Natural killer cell (primary cell): ENCODE data around the gene HMOX2. TPM values are rescaled to one million over a fixed set of nuclear protein-coding genes. Genes with fewer than 3 reads are reported as not detected.

ENCODE experiments used
- ATAC-seq, 3 donors: fragments of 150-1000 bp in 2 of 3; fragments of 200-7000 bp in 1 of 3; cut with Tn5 transposase; 1 replicate in 1 of 3; 2 replicates in 2 of 3; pipeline ENCODE4 v1.10.0; 2021; ENCODE audit warnings: mild to moderate bottlenecking in 2 of 3, moderate library complexity in 2 of 3
- DNase-seq, 2 donors: peaks; one replicate each; pipeline versions ENCODE4 v3.0.0 to v3.0.0-alpha.2; 2013 to 2021; ENCODE audit warnings: mixed read lengths in 1 of 2
- H3K27ac ChIP-seq: one replicate; pipeline ENCODE4 v1.5.1; 2013; ENCODE audit warnings: mild to moderate bottlenecking, low read length
- H3K27me3 ChIP-seq: one replicate; pipeline ENCODE4 v1.6.1; 2013; ENCODE audit warnings: low read length; ENCODE audit not compliant: control insufficient read depth, insufficient read depth
- H3K36me3 ChIP-seq: one replicate; pipeline ENCODE4 v1.6.1; 2013; ENCODE audit warnings: low read length; ENCODE audit not compliant: control insufficient read depth, insufficient read depth
- H3K4me1 ChIP-seq: one replicate; pipeline ENCODE4 v1.6.1; 2013; ENCODE audit warnings: low read length; ENCODE audit not compliant: control insufficient read depth, insufficient read depth
- H3K4me3 ChIP-seq: one replicate; pipeline ENCODE4 v1.5.1; 2013; ENCODE audit warnings: low read length
- H3K9me3 ChIP-seq: one replicate; pipeline ENCODE4 v1.6.1; 2013; ENCODE audit warnings: low read length; ENCODE audit not compliant: control insufficient read depth, insufficient read depth
- H3K27ac Mint-ChIP-seq, 2 donors: one replicate each; pipeline ENCODE4 v1.8.0; 2022; ENCODE audit warnings: mild to moderate bottlenecking in 2 of 2, mixed read lengths in 2 of 2, moderate library complexity in 1 of 2
- H3K27me3 Mint-ChIP-seq, 2 donors: one replicate each; pipeline ENCODE4 v1.8.0; 2022; ENCODE audit warnings: low read depth in 2 of 2, mixed read lengths in 2 of 2
- H3K36me3 Mint-ChIP-seq: one replicate; pipeline ENCODE4 v1.8.0; 2022; ENCODE audit warnings: mixed read lengths
- H3K4me1 Mint-ChIP-seq, 2 donors: one replicate each; pipeline ENCODE4 v1.8.0; 2022; ENCODE audit warnings: mixed read lengths in 2 of 2
- H3K4me3 Mint-ChIP-seq: one replicate; pipeline ENCODE4 v1.8.0; 2022; ENCODE audit warnings: mild to moderate bottlenecking, moderate library complexity, mixed read lengths
- H3K9me3 Mint-ChIP-seq, 2 donors: one replicate each; pipeline ENCODE4 v1.8.0; 2022; ENCODE audit warnings: mixed read lengths in 2 of 2
- WGBS: methylation state at CpG from one replicate; pipeline ENCODE4 v1.1.7; 2013; ENCODE audit warnings: missing lambda C conversion rate; ENCODE audit not compliant: insufficient coverage; 5-methylcytosine and 5-hydroxymethylcytosine counted together
- intact Hi-C: fragments of 100-400 bp; cut with micrococcal nuclease; formaldehyde crosslinking; loops from one replicate; pipeline ENCODE4 v1.14.2; 2022
- total RNA-seq, 4 donors: library from RNA; stranded (reverse); fragments of 120-200 nt in 1 of 4; gene quantifications; one replicate each; pipeline versions ENCODE4 v1.2.3 to v1.2.4, GENCODE V29; 2013 to 2022
- TF ChIP-seq, protein P1 (sequence below): fragments of 200-600 bp; IDR thresholded peaks from one replicate; pipeline ENCODE4 v1.8.0; 2022; ENCODE audit warnings: antibody characterized with exemption

Gene HMOX2
- total RNA-seq, 3 donors from 2014 or later (not counting 1 experiment from before 2014, with no cell fraction given): 66.0 to 104 (median 77.3) TPM

DNA sequence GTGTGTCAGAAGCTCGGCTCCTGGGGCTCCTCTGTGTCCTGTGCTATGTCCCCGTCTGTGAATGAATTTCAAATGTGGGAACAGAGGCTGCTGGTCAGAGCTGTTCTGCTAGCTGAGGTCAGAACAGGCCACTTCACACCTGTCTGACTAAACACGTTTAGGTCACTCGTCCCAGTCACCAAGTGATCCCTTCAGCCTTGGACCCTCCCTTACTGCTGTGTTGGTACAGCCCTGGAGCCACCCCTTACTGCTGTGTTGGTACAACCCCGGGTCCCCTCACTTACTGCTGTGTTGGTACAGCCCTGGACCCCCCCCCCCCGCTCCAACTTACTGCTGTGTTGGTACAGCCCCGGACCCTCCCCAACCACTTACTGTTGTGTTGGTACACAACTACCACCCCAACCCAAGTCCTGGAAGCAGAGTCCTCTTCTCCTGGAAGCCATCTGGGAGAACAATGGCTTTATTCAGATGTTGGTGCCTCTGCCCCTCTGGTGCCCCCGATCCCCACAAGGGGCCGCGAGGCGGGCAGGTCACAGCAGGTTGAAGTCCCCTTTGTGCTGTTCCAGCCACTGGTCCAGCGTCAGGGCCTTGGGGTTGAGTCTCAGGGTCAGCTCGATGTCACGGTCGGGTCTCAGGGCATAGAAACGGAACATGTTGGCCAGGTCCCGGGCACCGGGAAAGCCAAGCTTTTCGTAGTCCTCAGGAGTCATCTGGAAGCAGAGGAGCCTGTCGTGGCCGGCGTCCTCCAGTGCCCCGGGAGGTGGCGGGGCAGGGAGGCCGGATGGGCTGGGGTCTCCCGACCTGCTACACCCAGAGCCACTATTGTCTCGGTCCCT, 14.7 kb upstream of the HMOX2 start:
- ATAC-seq: no peak
- peaks cover 45% of the 10 kb centered on the region for H3K4me1 ChIP-seq
- H3K27ac ChIP-seq: no peak overlapping the region
- no peak overlapping the region for H3K4me3 ChIP-seq
- H3K36me3 Mint-ChIP-seq: no peaks in the 10 kb centered on the region
- no peaks in the 10 kb centered on the region for H3K27me3 Mint-ChIP-seq
- TF ChIP-seq, protein P1, sequence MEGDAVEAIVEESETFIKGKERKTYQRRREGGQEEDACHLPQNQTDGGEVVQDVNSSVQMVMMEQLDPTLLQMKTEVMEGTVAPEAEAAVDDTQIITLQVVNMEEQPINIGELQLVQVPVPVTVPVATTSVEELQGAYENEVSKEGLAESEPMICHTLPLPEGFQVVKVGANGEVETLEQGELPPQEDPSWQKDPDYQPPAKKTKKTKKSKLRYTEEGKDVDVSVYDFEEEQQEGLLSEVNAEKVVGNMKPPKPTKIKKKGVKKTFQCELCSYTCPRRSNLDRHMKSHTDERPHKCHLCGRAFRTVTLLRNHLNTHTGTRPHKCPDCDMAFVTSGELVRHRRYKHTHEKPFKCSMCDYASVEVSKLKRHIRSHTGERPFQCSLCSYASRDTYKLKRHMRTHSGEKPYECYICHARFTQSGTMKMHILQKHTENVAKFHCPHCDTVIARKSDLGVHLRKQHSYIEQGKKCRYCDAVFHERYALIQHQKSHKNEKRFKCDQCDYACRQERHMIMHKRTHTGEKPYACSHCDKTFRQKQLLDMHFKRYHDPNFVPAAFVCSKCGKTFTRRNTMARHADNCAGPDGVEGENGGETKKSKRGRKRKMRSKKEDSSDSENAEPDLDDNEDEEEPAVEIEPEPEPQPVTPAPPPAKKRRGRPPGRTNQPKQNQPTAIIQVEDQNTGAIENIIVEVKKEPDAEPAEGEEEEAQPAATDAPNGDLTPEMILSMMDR: no peak
- 95% methylated on average over 26 of the region's 27 CpGs for WGBS
- no peaks in the 10 kb centered on the region for H3K9me3 ChIP-seq
- peaks cover 32 to 41% of the 10 kb centered on the region in 2 donors for H3K4me1 Mint-ChIP-seq
- H3K9me3 Mint-ChIP-seq: no peaks in the 10 kb centered on the region
- H3K4me3 Mint-ChIP-seq: no peak overlapping the region
- intact Hi-C loops: no loop called here
- no peak for DNase-seq
- no peaks in the 10 kb centered on the region for H3K27me3 ChIP-seq
- H3K27ac Mint-ChIP-seq: peak overlapping the region in 1 of 2 donors; percentile 3
- H3K36me3 ChIP-seq: peaks cover 24% of the 10 kb centered on the region

DNA sequence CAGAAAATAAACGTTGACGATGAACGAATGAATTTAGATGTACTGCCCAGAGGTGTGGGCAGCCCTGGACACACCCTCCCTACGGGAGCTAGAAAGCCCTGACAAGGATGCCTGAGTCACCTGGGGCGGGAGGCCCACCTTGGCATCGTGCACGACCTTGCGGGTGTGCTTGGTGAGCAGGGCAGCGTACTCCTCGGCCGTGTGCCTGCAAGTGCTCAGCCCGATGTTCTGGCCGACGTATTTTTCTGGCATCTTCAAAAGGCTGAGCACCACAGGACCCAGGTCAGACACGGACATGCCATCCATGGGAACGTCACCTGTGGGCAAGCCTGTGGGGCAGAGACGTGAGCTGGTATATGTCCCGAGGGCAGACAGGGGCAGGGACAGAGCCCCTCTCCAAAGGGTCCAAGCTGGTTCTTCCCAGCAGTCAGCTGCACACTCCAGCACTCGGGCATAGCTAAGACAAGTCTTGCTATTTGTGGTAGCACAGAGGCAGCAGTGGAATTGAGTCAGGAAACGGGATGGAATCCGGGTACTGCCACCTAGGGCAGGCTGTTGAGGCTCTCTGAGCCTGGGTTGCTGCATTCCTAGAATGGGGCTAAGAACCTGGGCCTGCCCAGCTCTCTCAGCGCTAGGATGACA, 12.6 kb upstream of the HMOX2 start:
- DNase-seq (no peak), ATAC-seq (no peak)
- Mint-ChIP-seq H3K36me3 (no peaks in the 10 kb centered on the region), H3K9me3 (no peaks in the 10 kb centered on the region), H3K27ac (peak overlapping the region; percentile 74 to 97), H3K27me3 (no peaks in the 10 kb centered on the region), H3K4me1 (peaks cover 38 to 43% of the 10 kb centered on the region in 2 donors), H3K4me3 (peak overlapping the region; percentile 64)
- TF ChIP-seq, protein P1: no peak
- 95% methylated on average over 22 of the region's 22 CpGs for WGBS
- Histone ChIP-seq H3K36me3 (peaks cover 20% of the 10 kb centered on the region), H3K4me1 (peaks cover 56% of the 10 kb centered on the region), H3K4me3 (no peak overlapping the region), H3K9me3 (no peaks in the 10 kb centered on the region), H3K27ac (no peak overlapping the region), H3K27me3 (no peaks in the 10 kb centered on the region)
- intact Hi-C loops: no loop called here

DNA sequence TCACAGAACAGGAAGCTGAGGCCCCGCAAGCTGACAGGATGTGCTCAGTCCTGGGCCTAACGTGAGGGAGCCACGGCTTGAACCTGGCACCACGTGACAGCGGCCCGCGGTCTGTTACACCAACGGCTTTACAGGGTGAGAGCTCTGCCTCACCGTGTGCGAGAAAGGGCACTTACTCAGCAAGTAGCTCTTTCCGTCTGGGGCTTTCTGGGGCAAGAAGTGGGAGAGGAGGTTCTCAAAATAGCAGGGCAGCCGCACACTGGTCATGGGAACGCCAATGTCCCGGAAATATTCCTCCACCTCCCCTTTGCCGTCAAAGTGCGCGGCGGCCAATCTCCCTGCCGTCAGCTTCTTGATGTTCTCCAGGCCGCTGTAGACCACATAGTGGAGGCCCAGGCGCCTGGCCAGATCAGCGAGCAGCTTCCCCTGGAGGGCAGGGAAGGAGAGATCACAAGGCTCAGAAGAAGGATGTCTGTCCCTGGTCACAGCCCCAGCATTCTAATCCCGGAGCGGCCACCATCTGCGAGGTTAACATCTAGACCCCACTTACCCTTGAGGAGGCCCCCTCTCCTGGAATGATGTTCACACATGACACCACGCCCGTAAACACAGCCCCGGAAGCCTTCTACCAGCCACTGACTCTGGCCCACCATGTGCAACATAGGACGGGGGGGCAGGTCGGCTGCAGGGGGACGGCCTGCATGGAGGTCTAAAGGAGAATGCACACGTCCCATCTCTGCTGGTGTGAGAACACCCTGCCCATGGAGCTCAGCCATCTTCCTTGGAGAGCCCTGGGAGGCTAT, 10.0 kb upstream of the HMOX2 start:
- Mint-ChIP-seq H3K36me3 (no peaks in the 10 kb centered on the region), H3K4me3 (peak overlapping the region; percentile 74), H3K27me3 (no peaks in the 10 kb centered on the region), H3K4me1 (peaks cover 24 to 25% of the 10 kb centered on the region in 2 donors), H3K9me3 (no peaks in the 10 kb centered on the region), H3K27ac (peak overlapping the region; percentile 97 to 98)
- ATAC-seq (peak; percentile 91 to 96 (median 96)), DNase-seq (peak; percentile 79 to 86)
- no peaks in the 10 kb centered on the region for H3K27me3 ChIP-seq
- 57% methylated on average over 32 of the region's 32 CpGs for WGBS
- intact Hi-C loops: loop anchor here (1.0 to 2.0 kb wide), 2 partner anchors 10 to 49 kb away; partner anchors contain the start of genes CORO7 and HMOX2
- H3K9me3 ChIP-seq: no peaks in the 10 kb centered on the region
- TF ChIP-seq, protein P1: no peak
- peaks cover 40% of the 10 kb centered on the region for H3K4me1 ChIP-seq
- peak overlapping the region; percentile 94 for H3K27ac ChIP-seq
- no peak overlapping the region for H3K4me3 ChIP-seq
- H3K36me3 ChIP-seq: peaks cover 23% of the 10 kb centered on the region
